Stimulated activated CD4-positive, alpha-beta T cell treated with anti-CD3 and anti-CD28 coated beads, Interleukin-4, amount 100 ng/mL, for 24 hours (primary cell): ENCODE data around the gene ATXN2.

ENCODE experiments used
- DNase-seq: peaks from one replicate; pipeline ENCODE4 v3.0.0-alpha.2; 2020

ATXN2 gene

GRCh38 chr12:111448846-111449790 lies 150.0 kb downstream of the ATXN2 start:
- peak; percentile 3 for DNase-seq

- DNase-seq = peak; percentile 2
Observed at GRCh38 chr12:111448266-111448830, 150.8 kb downstream of the ATXN2 start.

DNA sequence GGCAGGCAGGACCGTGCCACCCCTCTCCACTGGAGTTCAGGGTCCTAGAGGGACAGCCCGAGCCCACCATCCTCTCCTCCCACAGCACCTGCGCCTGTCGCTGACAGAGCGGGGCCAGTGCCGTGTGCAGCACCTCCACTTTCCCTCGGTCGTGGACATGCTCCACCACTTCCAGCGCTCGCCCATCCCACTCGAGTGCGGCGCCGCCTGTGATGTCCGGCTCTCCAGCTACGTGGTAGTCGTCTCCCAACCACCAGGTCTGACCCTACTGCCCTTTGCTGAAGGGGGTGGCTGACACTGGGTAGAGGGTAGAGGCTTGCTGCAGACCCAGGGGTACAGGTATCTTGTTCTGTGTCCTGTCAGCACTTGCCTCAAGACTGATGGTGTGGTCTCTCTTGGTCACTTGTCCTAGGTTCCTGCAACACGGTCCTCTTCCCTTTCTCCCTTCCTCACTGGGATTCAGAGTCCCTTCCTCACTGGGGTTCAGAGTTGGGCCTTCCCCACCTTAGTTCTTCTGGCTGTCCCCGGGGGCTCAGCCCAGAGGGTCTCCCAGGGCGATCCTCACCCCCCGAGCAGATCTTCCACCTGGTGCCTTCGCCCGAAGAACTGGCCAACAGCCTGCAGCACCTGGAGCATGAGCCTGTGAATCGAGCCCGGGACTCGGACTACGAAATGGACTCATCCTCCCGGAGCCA lies 151.4 kb downstream of the ATXN2 start:
- peak; percentile 4 for DNase-seq

GRCh38 chr12:111446631-111447570 lies 152.2 kb downstream of the ATXN2 start:
- peak; percentile 3 for DNase-seq

DNA sequence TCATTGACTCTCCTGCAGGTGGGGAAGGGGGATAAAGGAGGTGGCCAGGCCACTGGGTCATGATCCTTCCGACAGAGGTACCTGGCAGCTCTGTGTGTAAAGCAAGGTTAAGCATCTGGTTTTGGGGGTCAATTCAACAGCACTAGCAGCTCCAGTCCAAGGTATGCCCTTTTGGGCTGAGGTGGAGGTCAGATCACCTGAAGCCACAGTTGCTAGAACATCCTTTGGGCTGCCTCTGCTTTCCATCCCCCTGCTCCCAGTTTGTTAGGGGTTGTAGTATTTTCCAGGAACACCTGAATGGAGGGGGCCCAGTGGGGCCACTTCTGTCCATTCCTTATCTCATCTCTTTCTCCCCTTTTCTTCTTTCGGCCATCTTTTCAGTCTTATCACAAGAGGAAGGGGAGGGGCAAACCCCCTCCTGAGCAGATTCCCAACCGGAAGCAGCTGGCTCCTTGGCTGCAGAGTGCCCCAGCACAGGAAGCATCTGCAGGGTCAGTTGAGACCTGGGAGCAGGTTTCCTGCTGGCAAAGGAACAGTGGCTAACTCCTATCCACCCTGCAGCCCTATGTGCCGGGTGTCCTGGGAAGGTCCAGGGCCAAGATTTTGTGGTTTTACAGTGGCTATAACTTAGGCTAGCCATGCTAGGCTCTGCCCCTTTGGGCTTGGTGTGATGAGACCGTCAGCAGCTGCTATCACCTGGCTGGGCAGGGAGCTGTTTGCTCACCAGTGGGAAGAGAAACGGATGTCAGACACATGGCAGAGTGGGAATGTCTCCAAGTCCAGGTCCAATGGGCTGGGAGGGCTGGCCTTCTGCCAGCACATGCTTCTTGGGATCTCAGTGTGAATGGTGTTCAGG lies 153.2 kb downstream of the ATXN2 start:
- peak; percentile 3 for DNase-seq

GRCh38 chr12:111444925-111445725 lies 154.0 kb downstream of the ATXN2 start:
- peak; percentile 89 for DNase-seq

DNA sequence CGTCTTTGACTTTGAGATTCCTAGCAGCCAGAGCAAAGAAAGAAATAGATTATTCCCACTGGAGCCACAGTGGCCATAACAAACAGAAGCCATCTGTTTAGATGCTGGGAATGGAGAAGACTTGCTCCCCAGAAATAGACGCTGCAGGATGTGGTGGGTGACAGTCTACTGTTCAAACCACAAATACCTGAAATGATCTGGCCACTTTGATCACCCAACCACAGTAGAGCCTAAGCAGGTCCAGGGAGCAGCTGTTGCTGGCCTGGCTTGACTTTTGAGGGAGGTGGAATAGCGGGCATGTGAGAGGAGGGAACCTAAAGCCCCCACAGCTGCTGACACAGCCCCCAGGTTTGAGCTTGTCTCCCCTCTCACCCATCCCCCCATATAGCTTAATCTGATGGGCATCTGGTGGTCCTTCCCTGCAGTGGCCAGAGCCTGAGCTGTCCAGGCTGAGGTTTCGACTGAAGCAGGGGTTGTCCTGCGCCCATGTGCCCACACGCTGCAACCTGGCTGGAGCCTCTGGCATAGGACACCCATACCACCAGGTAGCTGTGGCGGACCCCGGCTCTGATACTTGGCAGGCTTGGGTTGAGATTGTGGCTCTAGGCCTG lies 154.7 kb downstream of the ATXN2 start:
- no peak for DNase-seq

DNA sequence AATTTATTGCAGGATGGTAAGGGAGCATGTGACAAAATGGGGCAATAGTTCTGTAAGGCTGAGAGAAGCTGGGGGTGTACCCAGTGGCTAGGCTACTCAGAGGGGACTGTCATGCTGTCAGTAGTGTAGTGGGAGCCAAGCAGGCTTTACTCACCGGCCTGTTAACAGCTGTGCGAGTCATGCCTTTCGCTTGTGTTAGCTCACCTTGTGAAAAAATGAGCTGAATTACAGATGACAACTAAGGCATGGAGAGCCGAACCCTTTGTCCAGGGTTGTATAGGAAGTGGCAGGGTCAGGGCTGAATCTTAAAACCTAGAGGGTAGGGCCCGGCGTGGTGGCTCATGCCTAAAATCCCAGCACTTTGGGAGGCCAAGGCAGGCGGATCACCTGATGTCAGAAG lies 155.5 kb downstream of the ATXN2 start:
- DNase-seq = peak; percentile 67

DNA sequence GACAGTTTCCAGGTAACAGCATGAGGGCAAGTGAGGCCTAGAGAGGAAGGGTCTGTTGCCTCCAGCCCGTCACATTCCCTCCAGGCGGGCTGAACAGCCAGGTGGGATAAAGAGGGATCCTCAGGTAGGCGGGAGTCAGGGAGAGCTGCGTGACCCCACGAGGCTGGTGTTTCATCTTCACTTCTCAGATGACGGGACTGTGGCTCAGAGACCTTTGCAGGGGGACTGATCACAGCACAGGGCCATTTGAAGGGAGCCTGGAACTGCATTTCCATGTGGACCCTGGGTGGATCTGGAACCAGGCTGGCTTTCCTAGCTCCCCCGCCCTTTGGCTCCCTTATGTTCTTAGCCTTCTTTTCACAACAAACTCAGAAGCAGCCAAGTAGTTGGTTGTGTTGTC lies 156.0 kb downstream of the ATXN2 start:
- no peak for DNase-seq

GRCh38 chr12:111442301-111443045 lies 156.6 kb downstream of the ATXN2 start:
- no peak for DNase-seq

DNA sequence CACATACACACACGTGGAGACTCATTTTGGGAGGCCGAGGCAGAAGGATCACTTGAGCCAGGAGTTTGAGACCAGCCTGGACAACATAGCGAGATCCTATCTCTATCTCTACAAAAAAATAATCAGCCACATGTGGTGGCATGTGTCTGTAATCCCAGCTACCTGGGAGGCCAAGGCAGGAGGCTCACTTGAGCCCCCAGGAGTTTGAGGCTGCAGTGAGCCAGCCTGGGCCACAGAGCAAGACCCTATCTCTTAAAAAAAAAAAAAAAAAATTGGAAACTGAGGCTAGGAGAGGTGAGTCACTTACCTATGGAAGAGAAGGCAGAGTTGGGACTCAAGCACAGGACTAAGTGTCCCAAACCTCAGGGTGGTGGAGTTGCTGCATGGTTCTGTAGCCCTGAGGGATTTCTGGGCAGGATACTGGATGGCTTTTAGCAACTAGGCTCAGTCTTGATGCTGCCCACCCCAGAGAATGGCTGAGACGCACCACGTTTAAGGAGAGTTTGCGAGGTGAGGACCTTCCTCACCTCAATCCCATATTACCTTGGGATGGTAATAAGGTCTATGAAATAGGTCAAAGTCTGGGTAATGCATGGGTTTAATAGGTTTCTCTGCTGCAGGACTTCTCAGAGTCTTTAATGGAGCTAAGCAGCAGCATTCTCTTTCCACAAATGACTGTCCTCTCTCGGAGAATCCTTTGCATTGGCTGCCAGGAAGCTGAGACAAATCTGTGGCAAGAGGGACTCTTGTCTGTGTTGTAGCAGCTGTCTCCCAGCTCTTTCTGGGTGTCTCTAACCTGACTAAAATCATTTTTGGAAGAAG lies 157.8 kb downstream of the ATXN2 start:
- DNase-seq = no peak

DNA sequence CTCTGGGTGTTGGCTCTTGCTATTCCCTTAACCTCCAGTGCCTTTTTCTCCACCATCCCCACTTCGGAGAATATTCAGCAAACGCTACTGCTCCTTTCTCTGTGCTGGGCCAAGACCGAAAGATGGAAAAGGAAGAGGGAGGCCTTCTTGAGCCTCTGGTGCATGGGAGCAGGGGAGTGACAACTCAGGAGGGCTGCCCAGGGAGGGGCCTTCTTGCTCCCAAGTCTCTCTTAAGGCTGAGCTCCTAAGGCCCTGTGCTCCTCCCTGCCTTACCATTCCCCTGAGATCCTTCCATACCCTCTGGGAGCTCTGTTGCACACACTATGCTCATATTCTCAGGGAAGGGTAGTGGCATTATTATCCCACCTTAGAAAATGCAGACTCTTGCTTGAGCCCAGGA lies 158.5 kb downstream of the ATXN2 start:
- DNase-seq = no peak

DNA sequence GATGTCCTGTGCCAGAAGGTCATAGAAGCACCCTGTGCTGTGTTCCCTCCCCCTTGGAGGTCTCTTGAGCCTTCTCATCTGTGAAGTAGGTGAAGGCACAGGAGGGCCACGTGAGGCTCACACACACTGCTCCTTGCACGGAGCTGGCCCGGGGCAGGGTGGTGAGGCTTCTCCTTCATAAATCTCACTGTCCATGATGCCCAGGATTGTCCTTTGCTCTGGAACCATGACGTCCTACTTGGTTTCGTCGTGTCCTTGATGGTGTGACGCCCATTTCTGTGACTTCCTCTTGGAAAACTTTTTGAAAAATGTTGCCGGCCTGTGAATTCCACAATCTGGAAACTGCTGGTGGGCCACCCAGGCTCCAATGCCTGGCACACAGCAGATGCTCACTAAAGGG lies 159.0 kb downstream of the ATXN2 start:
- no peak for DNase-seq

- DNase-seq = no peak
Observed at GRCh38 chr12:111439657-111440151, 159.4 kb downstream of the ATXN2 start.

- peak; percentile 61 for DNase-seq
Observed at GRCh38 chr12:111438481-111438880, 160.6 kb downstream of the ATXN2 start.

DNA sequence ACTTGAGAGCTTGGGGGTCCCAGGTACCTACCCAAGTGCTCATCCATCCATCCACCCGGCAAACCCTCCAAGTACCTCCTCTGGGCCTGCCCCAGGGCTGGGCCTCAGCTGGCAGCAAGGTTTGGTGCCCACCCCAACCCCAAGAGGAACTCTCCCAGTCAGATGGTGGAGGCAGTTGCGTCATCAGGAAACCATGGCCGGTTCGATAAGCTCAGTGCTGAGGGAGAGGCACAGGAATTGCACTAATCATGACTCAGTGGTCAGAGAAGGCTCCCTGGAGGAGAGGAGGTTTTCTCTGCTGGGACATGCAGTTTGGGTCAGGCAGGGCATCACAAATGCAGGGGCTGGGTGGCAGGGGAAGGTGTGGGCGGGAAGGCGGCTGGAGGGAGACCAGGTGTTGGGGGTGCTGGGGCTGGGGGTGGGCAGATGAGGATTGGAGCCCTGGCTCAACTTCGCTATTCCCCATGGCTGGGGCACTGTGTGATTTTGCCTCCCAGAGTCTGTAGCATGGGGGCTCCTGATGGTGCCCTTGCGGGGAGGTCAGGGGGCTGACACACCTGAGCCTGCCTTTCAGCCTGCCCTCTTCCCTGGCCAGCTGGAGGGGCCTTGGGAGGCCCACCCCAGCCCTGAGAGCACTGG lies 161.2 kb downstream of the ATXN2 start:
- DNase-seq = no peak

GRCh38 chr12:111436811-111437210 lies 162.3 kb downstream of the ATXN2 start:
- no peak for DNase-seq

DNA sequence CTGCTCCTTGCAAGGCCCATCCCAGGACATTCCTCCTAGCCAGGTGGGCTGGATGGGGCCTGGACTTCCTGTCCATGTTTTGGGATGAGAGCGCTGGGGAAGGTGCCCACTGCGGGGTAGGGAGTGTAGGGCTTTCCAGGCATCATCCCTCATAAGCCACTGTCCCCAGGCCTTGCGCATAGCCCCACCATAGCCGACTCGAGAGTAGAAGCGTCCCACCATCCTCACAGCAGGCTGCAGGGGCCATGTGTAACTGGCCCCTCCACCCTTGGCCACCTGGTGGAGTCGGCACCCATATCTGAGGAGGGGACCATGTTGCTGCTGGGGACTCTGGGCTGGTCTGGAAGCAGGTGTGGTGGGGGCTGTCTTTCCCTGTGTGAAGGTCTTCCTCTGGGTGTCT lies 162.8 kb downstream of the ATXN2 start:
- no peak for DNase-seq
